NCI-H1436 (cell line): ENCODE results near the gene BAIAP2L2.

ENCODE experiments used
- DNase-seq: peaks from one replicate; lab custom pipeline; 2025; lab: John Stamatoyannopoulos, UW

The BAIAP2L2 gene

DNA sequence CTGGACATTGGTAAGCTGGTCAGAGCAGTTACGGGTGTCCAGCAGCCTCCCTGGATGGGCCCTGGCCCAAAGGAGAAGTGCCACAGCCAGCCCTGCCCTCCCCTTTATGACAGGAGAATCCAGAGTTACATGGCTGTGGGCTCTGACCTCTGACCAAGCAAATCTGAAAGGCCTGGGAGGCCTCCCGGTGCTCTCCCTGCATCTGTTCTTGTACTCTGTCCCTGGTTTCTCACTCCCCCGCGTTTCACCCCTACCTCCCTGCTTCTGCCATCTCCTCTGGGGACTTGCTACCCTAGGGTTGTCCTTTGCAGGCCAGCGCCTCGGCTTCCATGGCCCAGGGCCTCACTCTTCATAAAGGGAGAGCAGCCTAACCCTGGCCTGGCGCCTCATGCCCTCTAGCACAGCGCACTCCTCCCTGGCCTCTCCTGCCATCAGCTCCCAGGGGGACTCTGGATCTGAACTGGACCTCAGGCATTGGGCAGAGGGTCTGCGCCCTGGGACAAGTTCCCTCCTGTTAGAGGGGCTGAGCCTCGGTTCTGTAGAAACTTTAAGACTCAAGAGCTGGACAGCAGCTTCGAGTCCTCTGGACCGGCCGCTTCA, 42.6 kb downstream of the BAIAP2L2 start:
- no peak for DNase-seq

DNA sequence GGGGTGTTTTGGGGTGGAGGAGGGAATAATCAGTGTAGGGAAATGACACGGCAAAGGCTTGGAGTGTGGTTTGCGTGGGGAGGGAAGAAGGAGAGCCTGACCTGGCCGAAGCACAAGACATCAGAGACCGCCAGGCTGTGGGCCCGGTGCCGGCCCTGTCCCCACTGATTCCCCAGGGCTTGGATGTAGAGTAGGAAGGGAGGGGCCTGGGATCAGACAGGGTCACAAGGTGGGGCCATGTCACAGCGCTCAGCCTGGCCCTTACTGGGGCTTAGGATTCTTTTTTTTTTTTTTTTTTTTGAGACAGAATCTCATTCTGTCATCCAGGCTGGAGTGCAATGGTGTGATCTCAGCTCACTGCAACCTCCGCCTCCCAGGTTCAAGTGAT, 43.5 kb downstream of the BAIAP2L2 start:
- DNase-seq, result no peak

DNA sequence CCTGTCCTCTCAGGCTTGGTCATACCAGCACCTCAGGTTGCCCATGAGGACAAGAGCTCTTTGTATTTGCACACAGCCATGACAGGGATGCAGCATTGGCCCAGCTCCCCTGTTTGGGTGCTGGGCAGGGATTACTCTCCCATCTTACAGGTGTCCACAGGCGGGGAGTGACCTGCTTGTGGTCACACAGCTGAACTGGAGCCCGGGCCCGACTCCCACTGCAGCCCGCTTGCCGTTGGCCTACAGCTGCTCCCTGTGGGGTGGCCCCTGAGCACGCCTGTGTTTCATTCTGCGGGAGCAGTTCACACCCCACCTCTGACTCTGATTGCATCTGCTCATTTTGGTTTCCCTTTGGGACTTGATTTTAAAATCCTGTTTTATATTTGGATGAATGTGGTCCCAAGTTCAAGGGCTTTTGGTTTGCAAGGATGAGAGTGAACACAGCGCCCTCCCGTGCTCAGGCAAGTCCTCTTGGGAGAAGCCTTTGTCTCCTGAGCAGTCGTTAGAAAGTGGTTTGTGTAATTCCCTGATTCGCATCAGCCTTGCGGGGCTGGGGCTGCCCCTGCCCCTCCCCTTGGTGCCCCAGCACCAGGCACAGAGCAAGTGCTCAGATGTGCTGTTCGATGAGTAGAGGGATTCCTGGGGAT, 44.0 kb downstream of the BAIAP2L2 start:
- DNase-seq, result no peak

DNA sequence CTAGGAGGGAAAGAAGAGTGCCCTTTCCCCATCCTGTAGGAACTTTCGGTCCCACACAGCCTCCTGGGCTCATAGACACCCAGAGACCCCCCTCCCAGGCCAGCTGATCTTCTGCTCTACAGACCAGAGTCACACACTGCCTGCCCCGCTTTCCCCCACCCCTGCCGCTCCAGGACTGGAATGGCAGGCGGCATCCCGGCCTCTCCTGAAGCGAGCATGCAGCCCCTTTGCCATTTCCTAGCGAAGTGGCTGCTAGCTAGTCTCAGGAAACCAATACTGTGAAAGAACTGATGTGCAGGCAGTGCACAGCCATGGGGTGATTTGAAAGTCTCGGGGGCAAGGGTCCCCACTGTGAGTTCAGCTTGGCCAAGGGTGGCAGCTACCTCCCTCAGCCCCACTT, 44.9 kb downstream of the BAIAP2L2 start:
- DNase-seq, result no peak

DNA sequence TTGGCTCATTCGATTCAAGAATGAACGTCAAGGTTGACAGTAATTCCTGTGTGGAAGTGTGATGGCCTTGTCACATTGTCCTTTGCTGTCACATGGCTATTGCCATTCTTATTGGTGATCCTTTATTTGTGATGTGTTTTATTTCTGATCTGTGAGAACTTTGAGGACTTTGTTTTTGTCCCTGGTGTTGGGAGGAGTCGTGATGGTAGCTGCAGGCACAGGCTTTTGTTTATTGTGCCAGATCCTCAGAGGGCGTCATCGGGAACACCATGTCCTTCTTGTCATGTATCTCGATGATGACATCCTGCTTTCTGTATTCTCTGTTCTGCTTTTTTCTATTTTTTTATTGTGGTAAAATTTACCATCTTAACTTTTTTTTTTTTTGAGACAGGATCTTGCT, 47.7 kb downstream of the BAIAP2L2 start:
- no peak for DNase-seq

DNA sequence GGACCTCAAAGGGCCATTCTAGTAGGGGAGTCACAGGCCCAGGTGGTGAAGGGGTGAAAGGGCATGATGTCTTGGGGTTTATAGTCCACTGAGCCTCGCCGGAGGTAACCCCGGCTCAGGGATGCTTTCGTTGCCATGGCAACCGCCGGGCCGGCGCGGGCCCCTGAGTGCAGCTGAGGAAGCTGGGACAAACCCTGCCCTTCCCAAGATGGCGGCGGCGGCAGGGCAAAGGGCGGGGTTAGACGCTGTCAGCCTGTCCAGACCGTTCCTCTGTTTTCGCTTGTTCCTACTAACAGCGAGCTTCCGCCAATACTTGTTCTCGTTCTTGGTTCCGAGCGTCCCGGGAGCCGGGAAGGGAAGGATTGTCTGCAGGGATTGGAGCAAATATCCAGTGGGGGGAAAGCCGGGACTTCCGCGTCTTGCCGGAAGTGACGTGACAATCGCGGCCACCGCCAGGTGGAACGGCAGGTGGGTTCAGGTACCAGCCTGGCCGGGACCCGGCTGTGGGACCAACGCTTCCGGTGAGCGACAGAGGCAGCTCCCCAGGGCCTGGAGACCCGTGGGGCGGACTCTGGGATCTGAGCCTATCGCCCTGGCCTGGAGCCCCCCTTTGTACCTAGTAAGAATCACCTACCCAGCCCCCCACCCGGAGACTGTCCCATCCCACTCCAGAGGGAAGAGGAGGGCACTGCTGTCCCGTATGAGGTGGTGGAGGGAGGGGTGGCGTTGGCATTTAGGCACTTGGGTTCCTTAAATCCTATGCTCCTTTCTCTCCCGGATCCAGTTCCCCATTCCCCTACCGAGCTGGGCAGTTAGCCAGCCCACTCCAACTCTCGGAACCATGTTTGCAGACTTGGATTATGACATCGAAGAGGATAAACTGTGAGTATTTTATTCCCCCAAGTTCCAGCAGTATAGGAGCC, 53.3 kb downstream of the BAIAP2L2 start, which contains the start of gene PICK1:
PICK1 (plus strand) TSS at position 436 of the 923 bp plus-strand sequence; CDS start at position 842, 406 bp downstream.
- DNase-seq, result peak; percentile 87

DNA sequence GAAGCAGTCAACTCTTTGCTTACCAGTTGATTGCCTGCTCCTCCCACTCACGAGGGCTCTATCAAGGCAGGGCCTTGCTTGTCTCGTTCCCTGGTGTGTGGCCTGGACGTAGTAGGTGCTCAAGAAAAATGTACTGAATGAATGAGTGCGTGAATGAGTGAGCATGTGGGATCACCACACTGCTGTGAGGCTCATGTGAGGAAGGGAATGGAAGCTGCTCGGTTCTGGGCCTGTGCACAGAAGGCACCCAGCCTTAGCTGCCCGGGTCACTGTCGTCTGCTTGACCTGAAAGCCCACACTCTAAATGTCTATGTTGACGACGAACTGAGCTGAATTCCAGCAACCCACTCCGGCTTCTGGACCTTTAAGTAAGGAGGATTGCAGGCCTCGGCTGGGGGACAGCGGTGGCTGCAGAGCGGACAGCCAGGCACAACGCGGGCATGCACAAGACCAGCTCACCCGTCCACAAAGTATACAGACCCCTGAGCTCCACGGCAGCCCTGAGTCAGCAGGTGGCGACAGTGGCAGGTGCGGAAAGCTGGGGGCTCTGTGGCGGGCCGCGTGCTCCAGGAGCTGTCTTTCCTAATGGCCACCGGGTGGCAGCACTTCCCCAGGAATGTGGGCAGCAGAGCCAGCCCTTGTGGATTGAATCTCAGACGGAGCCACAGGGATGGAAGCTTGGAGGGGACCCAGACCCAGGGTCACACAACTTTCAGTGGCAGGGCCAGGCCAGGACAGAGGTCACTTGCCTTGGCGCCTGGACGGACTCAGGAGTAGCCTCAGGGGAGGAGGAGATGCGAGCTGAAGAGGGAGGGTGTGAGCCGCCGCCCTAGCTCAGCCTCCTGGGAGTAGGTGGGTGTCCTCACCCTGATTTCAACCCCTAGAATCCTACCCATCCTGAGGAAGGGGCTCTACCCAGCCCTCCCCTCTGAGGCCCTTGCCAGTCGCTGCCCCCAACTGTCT, 58.3 kb downstream of the BAIAP2L2 start:
- peak; percentile 81 for DNase-seq

DNA sequence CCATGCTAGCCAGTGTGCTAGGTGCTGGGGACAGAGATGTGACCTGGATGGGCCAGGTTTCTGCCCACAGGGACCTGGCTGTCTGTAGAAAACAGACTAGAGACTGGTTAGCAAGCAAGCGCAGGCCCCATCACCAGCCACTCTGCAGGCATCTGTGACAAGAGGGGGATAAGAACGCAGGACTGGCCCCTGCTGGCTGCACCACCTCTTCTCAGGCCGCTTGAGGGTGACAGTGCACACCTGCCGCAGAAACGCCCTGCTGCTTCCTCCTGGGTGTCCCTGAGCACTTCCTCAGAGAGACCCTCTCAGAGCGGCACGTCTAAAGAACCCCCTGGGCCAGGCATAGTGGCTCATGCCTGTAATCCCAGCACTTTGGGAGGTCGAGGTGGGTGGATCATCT, 59.2 kb downstream of the BAIAP2L2 start:
- no peak for DNase-seq

DNA sequence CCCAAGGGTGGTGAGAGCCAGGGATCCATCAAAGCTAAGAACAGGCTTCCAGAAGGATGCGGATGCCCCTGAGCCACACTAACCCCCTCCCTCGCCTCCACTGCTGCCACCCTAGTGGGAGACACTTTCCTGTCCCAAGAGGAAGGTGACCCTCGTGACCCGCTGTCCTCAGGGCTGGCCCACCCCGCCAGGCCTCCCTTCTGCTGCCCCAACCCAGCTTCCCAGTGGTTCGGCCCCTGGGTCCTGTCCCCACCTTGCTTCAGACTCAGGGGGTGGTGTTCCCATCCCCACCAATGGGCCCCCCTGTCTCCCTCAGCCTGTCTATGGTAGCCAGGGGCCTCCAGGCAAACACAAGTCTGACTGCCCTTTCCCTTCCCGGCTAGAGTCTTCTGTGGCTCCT, 59.8 kb downstream of the BAIAP2L2 start:
- no peak for DNase-seq

DNA sequence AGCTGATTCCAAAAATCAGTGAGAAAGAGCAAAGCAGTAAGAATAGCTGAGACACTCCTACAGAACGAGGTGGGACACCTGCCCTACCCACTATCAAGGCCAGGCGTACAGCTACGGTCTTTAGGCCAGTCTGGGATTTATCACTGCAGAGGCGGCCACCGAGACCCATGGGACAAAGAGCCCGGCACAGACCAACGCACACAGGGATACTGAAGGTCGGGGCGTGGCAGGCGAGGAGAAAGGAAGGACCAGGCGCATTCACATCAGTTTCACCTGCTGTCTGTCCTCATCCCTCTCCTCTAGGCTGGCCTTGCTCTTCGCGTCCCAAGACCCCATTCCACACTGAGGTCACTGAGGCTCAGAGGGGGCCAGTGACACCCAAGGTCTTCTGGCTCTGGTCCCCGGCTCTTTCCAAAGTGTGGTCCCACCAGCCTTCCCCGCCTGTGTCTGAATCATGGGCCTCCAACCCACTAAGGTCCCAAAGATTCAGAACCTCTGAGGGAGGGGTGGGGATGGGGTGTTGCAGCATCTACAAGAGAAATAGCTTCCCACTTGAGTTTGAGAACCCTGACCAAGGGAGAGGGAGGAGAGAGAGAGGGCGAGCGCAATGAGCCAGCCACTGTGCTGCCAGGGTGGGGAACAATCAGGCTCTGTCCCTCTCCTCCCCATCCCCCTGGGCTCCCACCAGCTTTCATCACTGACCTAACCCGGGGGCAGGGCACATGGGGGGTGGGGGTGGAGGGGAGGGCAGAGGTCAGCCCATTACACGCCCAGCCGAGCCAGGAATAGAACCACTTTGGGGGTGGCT, 60.5 kb downstream of the BAIAP2L2 start:
- DNase-seq, result no peak

DNA sequence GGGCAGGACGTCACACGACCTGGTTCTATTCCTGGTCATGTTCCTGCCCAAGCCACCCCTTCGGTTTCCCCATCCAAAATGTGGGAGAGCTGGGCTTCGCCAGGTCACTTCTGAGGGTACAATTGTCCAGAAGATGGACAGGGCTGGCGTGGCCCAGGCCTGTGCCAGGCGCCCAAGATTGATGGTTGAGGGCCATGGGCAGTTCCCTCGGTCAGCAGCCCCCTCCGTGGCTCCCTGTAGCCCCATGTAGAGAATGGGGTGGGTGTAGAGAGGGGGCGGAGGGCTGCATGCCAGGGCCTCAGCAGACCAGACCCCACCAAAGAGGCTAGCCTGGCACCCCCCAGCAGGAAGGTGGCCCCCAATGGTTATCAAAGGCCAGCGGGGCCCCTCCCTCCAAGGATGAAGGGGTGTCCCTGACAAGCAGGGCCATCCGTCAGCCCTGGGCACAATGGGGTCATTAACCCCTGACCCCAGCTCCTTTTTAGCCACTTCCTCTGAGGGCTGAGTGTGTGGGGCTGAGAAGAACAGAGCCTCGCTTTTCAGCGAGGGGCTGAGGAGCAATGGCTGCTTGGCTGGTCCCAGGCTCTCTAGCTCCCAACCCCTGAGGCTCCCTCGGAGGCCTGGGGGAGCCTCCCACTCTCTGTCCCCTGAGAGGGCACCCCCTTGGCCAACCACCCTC, 64.3 kb downstream of the BAIAP2L2 start:
- DNase-seq, result no peak

DNA sequence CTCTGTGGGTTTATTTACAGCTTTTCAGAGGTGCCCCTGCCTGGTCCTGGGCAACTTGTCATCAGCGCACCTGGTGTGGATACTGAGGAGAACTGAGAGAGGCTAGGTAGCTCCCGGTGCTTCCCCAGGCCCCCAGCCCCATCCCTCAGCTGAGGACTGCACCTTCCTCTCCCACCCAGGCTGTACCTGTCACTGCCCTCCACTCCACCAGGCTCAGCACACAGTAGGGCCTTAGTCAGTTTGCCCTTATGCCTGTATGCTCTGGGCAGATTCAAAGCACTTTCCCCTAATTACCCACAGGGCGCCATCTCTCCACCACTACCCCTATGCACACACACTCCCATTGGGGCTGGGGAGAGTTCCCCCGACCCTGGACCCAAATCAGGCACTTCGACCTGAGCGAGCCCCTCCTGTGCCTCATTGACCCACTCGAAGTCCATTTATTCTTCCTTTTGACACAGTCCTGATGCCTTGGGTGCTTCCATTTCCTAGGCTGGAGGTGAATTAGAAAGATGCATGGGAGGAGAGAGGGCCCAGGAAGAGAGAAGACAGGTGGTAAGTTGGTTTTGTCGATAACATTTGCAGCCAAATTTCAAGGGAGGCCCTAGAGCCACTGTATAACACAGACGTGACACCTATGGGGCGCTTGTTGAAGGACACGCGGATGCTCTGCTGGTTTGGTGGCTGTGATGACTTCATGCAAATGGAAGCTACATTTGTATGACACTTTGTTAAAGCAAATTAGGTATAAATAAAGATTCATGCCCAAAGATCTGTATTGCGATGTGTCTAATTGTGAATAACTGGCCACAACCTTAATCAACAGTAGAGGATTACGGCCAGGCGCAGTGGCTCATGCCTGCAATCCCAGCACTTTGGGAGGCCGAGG, 67.1 kb downstream of the BAIAP2L2 start:
- no peak for DNase-seq

DNA sequence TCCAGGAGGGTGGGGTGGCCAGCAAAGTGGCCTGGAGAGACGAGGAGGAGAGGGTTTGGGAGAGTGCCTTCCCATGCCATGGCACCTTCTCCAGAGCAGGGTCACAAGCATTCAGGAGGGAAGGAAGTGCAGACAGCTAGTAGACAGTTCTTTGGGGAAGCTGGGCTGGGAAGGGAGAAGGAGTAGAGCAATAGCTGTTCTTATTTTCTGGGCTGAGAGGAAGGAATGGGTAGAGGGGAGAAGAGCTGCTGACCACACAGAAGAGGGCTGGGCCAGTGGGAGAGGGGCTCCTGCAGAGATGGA, 68.0 kb downstream of the BAIAP2L2 start:
- DNase-seq, result no peak

DNA sequence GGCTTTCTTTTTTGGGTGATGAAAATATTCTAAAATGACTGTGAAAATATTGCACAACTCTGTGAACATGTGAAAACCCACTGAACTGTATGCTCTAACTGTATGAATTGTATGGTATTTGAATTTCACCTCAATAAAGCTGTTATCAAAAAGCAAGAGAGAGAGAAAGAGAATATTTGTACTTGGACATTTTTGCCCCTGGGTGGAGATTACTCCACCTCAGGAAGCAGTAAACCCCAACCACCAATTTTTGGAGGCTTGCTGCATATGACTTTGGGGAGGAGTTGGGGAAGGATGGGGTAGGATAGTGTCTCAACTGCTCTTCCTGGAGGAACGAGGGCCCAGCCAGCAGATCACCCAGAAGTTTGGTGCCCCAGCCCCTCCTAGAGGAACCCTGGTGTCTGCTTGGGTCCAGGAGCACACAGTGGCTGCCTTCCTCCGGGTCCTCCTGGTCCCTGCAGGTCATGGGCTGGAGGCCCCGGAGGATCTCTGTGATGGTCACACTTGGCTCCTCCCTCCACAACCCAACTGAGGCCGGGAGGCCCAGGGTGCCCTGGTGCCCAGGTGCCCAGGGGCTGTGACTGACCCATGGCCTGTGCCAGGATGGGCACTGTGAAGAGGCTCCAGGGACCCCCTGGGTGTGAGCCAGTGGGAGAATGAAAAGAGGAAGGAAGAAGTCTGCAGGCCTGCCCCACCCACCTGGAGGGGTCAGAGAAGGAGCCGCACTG, 68.6 kb downstream of the BAIAP2L2 start:
- DNase-seq, result no peak

DNA sequence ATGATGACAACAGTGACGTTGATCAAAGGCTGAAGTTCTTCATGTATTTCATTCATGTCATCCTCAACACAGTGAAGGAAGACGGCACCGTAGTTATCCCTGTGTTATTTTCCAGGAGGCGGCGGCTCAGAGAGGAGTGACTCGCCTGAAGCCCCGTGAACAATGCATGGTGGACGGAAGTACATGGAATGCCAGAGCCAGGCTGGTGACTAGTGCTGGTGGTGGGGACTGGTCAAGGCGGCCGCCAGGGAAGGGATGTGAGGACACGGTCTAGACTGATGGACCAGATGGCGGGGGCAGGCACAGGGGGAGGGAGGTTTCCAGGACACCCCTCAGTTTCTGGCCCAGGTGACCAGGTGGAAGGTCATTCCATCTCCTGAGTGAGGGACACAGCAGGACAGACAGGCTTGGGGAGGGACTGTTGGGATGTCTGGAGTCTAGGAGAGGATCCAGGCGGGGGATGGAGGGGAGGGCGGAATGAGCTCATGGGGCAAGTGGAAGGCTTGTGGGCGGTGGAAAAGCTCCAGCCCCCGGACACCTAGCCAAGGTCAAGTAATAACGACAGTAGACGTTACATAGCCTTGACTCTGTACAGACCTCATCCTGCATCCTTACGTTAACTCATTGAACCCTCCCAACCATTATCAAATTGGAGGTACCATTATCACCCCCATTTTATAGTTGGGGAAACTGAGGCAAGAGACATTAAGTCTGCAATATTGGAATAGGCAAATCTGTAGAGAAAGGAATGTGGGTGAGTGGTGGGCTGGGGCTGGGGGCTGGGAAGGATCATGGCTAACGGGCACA, 69.3 kb downstream of the BAIAP2L2 start:
- DNase-seq, result no peak

DNA sequence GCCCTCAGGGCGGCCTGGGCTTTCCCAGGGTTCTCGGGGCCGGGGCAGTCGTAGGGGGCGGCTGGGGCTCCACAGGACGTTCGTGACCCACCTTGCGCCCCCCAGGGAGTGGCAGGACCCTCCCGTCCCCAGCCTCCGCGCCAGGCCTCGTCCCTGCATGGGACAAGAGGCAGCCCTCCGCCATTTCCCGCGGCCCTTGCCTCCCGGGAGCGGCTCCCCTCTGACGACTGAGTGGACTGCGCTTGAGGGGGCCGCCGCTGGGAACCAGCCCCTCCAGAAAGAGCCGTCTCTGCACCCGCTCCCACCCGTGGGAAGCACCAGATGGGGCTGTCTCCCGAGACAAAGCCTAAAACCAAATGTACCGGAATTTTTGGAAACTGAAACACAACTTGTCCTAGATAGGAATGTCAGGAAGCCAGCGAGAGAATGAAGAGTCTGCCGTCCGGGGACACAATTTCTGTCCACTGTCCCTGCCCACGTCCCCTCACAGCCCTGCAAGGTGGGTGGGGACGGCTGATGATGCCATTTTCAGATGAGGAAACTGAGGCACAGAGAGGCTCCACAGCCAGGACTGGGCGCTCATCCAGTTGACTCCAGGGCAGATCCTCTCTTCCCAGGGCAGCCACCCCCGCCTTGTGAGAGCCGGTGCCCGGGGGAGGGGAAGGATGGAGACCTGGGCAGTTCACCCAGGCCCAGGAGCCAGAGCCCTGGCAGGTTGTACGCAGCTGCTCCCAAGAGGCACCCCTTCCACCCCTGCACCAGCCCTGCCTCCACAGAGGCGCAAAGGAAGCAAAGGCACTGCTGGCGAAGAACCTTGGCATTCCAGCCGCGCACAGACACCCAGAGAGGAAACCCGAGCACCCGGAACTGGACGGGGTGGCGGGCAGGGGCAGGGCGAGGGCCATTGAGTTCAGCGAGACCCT, 71.3 kb downstream of the BAIAP2L2 start:
- no peak for DNase-seq

DNA sequence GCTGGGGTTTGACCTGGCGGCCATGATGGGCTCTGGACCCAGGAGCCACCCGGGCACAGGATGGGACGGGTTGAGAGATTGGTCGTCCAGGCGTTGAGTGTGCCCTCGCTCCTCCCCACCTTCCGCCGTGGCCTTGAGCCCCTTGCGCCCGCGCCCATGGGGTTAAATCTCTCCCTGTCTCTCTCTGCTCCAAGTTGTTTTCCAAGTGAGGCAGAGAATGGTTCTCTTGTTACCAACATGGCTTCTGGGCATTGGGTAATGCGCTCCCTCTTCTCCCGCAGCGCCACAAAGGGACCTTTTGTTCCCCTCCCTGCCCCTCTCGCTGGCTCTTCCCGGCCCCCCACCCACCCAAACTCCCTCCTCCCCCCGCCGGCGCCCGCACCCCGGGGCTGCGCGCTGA, 72.1 kb downstream of the BAIAP2L2 start:
- DNase-seq, result no peak
